K562 (cell line): Measurements from ENCODE around the gene MC2R. TPM values are rescaled to one million over a fixed set of nuclear protein-coding genes. Genes with fewer than 3 reads are reported as not detected.
A peak's percentile ranks its signal among the peaks of the same experiment; 100 is the strongest.

ENCODE experiments used
- ATAC-seq: fragments of 200-7000 bp; cut with Tn5 transposase; 3 replicates; pipeline ENCODE4 v1.9.1; 2020; ENCODE audit warnings: moderate library complexity
- BruUV-seq: library from RNA; stranded (reverse); fragments of 400-500 nt; replicated peaks from 2 replicates; lab custom pipeline; 2021; lab: Mats Ljungman, UMichigan
- CTCF ChIA-PET: fragments of 300-600 bp; formaldehyde crosslinking; extraction: SDS; loops from one replicate; lab custom pipeline; 2021; ENCODE audit warnings: low intra/inter-chr PET ratio; lab: Yijun Ruan, JAX
- POLR2A ChIA-PET: fragments of 300-600, 350-650 bp; sonication (Branson Sonifier 250); formaldehyde crosslinking; extraction: SDS; loops from one replicate; lab custom pipeline; 2021; ENCODE audit warnings: antibody characterized with exemption, inconsistent platforms; lab: Yijun Ruan, JAX
- DNase-seq, 4 experiments: peaks; one replicate each; pipeline versions ENCODE4 v3.0.0 to v3.0.0-alpha.2; 2011 to 2018; ENCODE audit warnings: low spot score in 3 of 4, mixed read lengths in 3 of 4; ENCODE audit errors: extremely low read depth in 1 of 4
- FAIRE-seq: peaks from 2 replicates; lab custom pipeline; 2011; peaks lifted over from hg19 to GRCh38; lab: Jason Lieb, UNC
- H2AFZ ChIP-seq: 2 replicates; pipeline ENCODE4 v1.6.0; 2011; ENCODE audit warnings: low read depth, low read length, control low read depth, inconsistent platforms
- H3K27ac ChIP-seq: fragments of 200-600 bp; 3 replicates; pipeline ENCODE4 v1.8.0; 2011; ENCODE audit warnings: low read depth, mild to moderate bottlenecking, control low read depth, inconsistent platforms, low read length, moderate library complexity, mixed read lengths; ENCODE audit errors: extremely low read depth
- H3K27me3 ChIP-seq, 2 experiments: fragments of 300-600 bp in 1 of 2; 2 replicates in 1 of 2; 3 replicates in 1 of 2; pipeline versions ENCODE4 v1.6.0 to v1.8.0; 2011; ENCODE audit warnings: inconsistent platforms in 2 of 2, low read length in 2 of 2, mild to moderate bottlenecking in 1 of 2, mixed read lengths in 1 of 2, moderate library complexity in 1 of 2; ENCODE audit not compliant: control insufficient read depth in 2 of 2, insufficient read depth in 2 of 2
- H3K36me3 ChIP-seq: fragments of 300-600 bp; 3 replicates; pipeline ENCODE4 v1.8.0; 2011; ENCODE audit warnings: mild to moderate bottlenecking, low read length, inconsistent platforms; ENCODE audit not compliant: control insufficient read depth, insufficient read depth
- H3K4me1 ChIP-seq, 2 experiments: fragments of 200-600 bp in 1 of 2; replicated peaks in 1 of 2; 2 replicates in 1 of 2; 3 replicates in 1 of 2; pipeline versions ENCODE4 v1.5.1 to v1.8.0; 2011; ENCODE audit warnings: inconsistent platforms in 2 of 2, low read length in 2 of 2, mild to moderate bottlenecking in 1 of 2, mixed read lengths in 1 of 2, moderate library complexity in 1 of 2; ENCODE audit not compliant: control insufficient read depth in 2 of 2, insufficient read depth in 2 of 2
- H3K4me2 ChIP-seq: 2 replicates; pipeline ENCODE4 v1.6.1; 2011; ENCODE audit warnings: low read length, control low read depth, inconsistent platforms, mixed read lengths; ENCODE audit not compliant: insufficient read depth
- H3K4me3 ChIP-seq: fragments of 200-600 bp; sonication (generic), shearing (Covaris generic); 2 replicates; pipeline ENCODE4 v1.5.1; 2016; ENCODE audit warnings: control low read depth, inconsistent platforms
- H3K79me2 ChIP-seq: fragments of 200-600 bp; 3 replicates; pipeline ENCODE4 v1.8.0; 2011; ENCODE audit warnings: low read length, inconsistent platforms; ENCODE audit not compliant: control insufficient read depth, insufficient read depth
- H3K9ac ChIP-seq, 2 experiments: 2 replicates each; pipeline versions ENCODE4 v1.6.0 to v1.6.1; 2011; ENCODE audit warnings: low read depth in 2 of 2, low read length in 2 of 2, control low read depth in 1 of 2, inconsistent platforms in 1 of 2, mild to moderate bottlenecking in 1 of 2, mixed read lengths in 1 of 2; ENCODE audit not compliant: insufficient read depth in 1 of 2
- H3K9me1 ChIP-seq: one replicate; pipeline ENCODE4 v1.6.0; 2011; ENCODE audit warnings: inconsistent platforms, mild to moderate bottlenecking, low read length, moderate library complexity; ENCODE audit not compliant: control insufficient read depth, insufficient read depth
- H3K9me3 ChIP-seq: replicated peaks from 2 replicates; pipeline ENCODE4 v1.5.1; 2011; ENCODE audit warnings: low read depth, low read length, inconsistent platforms; ENCODE audit not compliant: control insufficient read depth, insufficient read depth
- H4K20me1 ChIP-seq: replicated peaks from 2 replicates; pipeline ENCODE4 v1.6.1; 2011; ENCODE audit warnings: low read length, inconsistent platforms, mixed read lengths; ENCODE audit not compliant: control insufficient read depth, insufficient read depth
- ATF3 ChIP-seq, 2 experiments: fragments of 450-650 bp in 1 of 2; sonication (generic) in 1 of 2; formaldehyde crosslinking in 1 of 2; IDR thresholded peaks in 1 of 2; conservative IDR thresholded peaks in 1 of 2; 2 replicates each; pipeline versions ENCODE4 v1.6.1 to v1.8.1; 2016 to 2023; ENCODE audit warnings: mild to moderate bottlenecking in 2 of 2, moderate library complexity in 2 of 2, inconsistent platforms in 1 of 2, missing genetic modification reagents in 1 of 2
- ATF6 ChIP-seq: sonication (generic); formaldehyde crosslinking; IDR thresholded peaks from 2 replicates; pipeline ENCODE4 v1.4.0; 2020; ENCODE audit warnings: mild to moderate bottlenecking, missing genetic modification reagents
- ATF7 ChIP-seq: fragments of 450-650 bp; IDR thresholded peaks from 2 replicates; pipeline ENCODE4 v1.7.1; 2014; ENCODE audit warnings: mild to moderate bottlenecking, moderate library complexity
- CBX2 ChIP-seq: fragments of 200-600 bp; sonication (generic); IDR thresholded peaks from one replicate; pipeline ENCODE4 v1.6.1; 2012; ENCODE audit warnings: mild to moderate bottlenecking, low read length, inconsistent platforms; ENCODE audit not compliant: insufficient read depth, poor library complexity, severe bottlenecking
- FOSL1 ChIP-seq: fragments of 200-800 bp; sonication (Bioruptor generic); conservative IDR thresholded peaks from 2 replicates; pipeline ENCODE4 v1.6.1; 2016; ENCODE audit warnings: missing genetic modification characterization, missing compliant biosample characterization
- JUND ChIP-seq, 2 experiments: IDR thresholded peaks; 2 replicates in 1 of 2; 3 replicates in 1 of 2; pipeline ENCODE4 v1.6.1; 2011; ENCODE audit warnings: borderline replicate concordance in 2 of 2, low read depth in 2 of 2, low read length in 2 of 2, improper control_type of control experiment in 1 of 2, missing biosample characterization in 1 of 2, missing genetic modification characterization in 1 of 2, missing genetic modification reagents in 1 of 2
- MXI1 ChIP-seq: IDR thresholded peaks from 2 replicates; pipeline ENCODE4 v1.6.1; 2011; ENCODE audit warnings: low read depth, mild to moderate bottlenecking, improper control_type of control experiment, low read length
- PTRF ChIP-seq: fragments of 450-650 bp; IDR thresholded peaks from 2 replicates; pipeline ENCODE4 v1.6.1; 2016; ENCODE audit warnings: mild to moderate bottlenecking, missing genetic modification characterization, missing compliant biosample characterization
- RHOXF2B ChIP-seq: fragments of 250-450 bp; sonication (Bioruptor Pico); conservative IDR thresholded peaks from 2 replicates; pipeline ENCODE4 v1.5.1; 2021
- SOX6 ChIP-seq: fragments of 450-650 bp; IDR thresholded peaks from 2 replicates; pipeline ENCODE4 v1.6.1; 2014; ENCODE audit warnings: mild to moderate bottlenecking
- SREBF1 ChIP-seq: fragments of 150-350 bp; IDR thresholded peaks from 2 replicates; pipeline ENCODE4 v1.6.1; 2014; ENCODE audit warnings: antibody characterized with exemption, low read depth, low read length, borderline replicate concordance
- SREBF2 ChIP-seq: sonication (generic); formaldehyde crosslinking; IDR thresholded peaks from 2 replicates; pipeline ENCODE4 v1.4.0; 2020; ENCODE audit warnings: mild to moderate bottlenecking, missing genetic modification reagents
- TAF15 ChIP-seq: fragments of 200-400 bp; formaldehyde crosslinking; IDR thresholded peaks from 2 replicates; pipeline ENCODE4 v1.6.1; 2017; ENCODE audit warnings: mild to moderate bottlenecking, low read depth, low read length, moderate library complexity
- TSC22D4 ChIP-seq: fragments of 450-650 bp; IDR thresholded peaks from 2 replicates; pipeline ENCODE4 v1.6.1; 2016; ENCODE audit warnings: missing genetic modification characterization, missing biosample characterization, control low read depth
- XRCC5 ChIP-seq: fragments of 200-400 bp; formaldehyde crosslinking; IDR thresholded peaks from 2 replicates; pipeline ENCODE4 v1.6.1; 2017; ENCODE audit warnings: low read depth, mild to moderate bottlenecking, low read length
- ZNF12 ChIP-seq: sonication (generic); formaldehyde crosslinking; IDR thresholded peaks from 2 replicates; pipeline ENCODE4 v1.4.0; 2020; ENCODE audit warnings: mild to moderate bottlenecking, missing genetic modification reagents
- WGBS: fragments of 100-300 bp; shearing (Covaris generic); methylation state at CpG from one replicate; pipeline ENCODE4 v1.1.6; 2016; ENCODE audit warnings: low coverage, mixed read lengths; ENCODE audit not compliant: insufficient coverage; ENCODE audit errors: missing lambda C conversion rate; 5-methylcytosine and 5-hydroxymethylcytosine counted together
- in situ Hi-C: fragments of 300-500 bp; cut with MboI; formaldehyde crosslinking; loops from 4 replicates; pipeline ENCODE4 v1.15.0; 2018; ENCODE audit warnings: inconsistent platforms, mixed read lengths
- intact Hi-C: fragments of 100-400 bp; cut with micrococcal nuclease; formaldehyde crosslinking; loops from 2 replicates; pipeline ENCODE4 v1.14.2; 2022
- polyA plus RNA-seq, 8 experiments: library from polyadenylated mRNA; depleted of rRNA in 4 of 8; stranded (reverse) in 5 of 8; unstranded in 3 of 8; fragments of >200 nt; fragmentation: Nextera tagmentation in 2 of 8; fragmentation: Illumina TruSeq in 1 of 8; extraction: Ambion mirVana in 2 of 8; extraction: Trizol in 1 of 8; gene quantifications; 2 replicates each; pipeline versions ENCODE4 v1.2.1 to v1.2.3, GENCODE V29; 2011 to 2014; ENCODE audit warnings: inconsistent platforms in 1 of 8, missing spikeins in 1 of 8
- total RNA-seq, 7 experiments: library from RNA; depleted of rRNA in 6 of 7; stranded (reverse); fragments of >200 nt in 6 of 7; fragmentation: Illumina TruSeq in 2 of 7; extraction: Trizol in 2 of 7; gene quantifications; 2 replicates each; pipeline versions ENCODE4 v1.2.1 to v1.2.3, GENCODE V29; 2011 to 2021; ENCODE audit warnings: low replicate concordance in 1 of 7

MC2R gene
- total and polyA plus RNA-seq, 9 of the 15 experiments (the other 6 are each of a cell fraction or from before 2014, with no cell fraction given): not detected

- TF ChIP-seq ATF6: no peak
- TF ChIP-seq TAF15: no peak
- no peak for TF ChIP-seq SOX6
- no peak for TF ChIP-seq XRCC5
- TF ChIP-seq SREBF1: no peak
- TF ChIP-seq MXI1: no peak
- TF ChIP-seq RHOXF2B (CRISPR knock-in tag): no peak
- TF ChIP-seq ATF7: no peak
- TF ChIP-seq SREBF2: no peak
- no peak for TF ChIP-seq CBX2
Measured at GRCh38 chr18:13888191-13888716, 27.1 kb downstream of the MC2R start (continued).

GRCh38 chr18:13885009-13885408 is 30.3 kb downstream of the MC2R start:
- Histone ChIP-seq H3K9me1 (no peaks in the 10 kb centered on the region), H3K36me3 (no peaks in the 10 kb centered on the region), H3K9me3 (no peaks in the 10 kb centered on the region), H3K4me2 (no peak overlapping the region), H3K27ac (no peak overlapping the region), H3K9ac (no peak overlapping the region), H3K79me2 (no peaks in the 10 kb centered on the region), H3K27me3 (no peaks in the 10 kb centered on the region), H4K20me1 (no peaks in the 10 kb centered on the region), H3K4me3 (no peak overlapping the region), H2AFZ (no peak overlapping the region), H3K4me1 (no peaks in the 10 kb centered on the region)
- in situ Hi-C loops: no loop called here
- ChIA-PET CTCF (no interaction called here), POLR2A (no interaction called here)
- ATAC-seq (no peak), DNase-seq (peak in 1 of 4 experiments; percentile 6), FAIRE-seq (no peak)
- 4% methylated on average over 7 of the region's 14 CpGs for WGBS
- intact Hi-C loops: no loop called here
- no TSS peak for BruUV-seq
- TF ChIP-seq ATF3 (IDR thresholded peaks at IDR 0.05): peak; percentile 79
- no peak for TF ChIP-seq ATF3 (CRISPR knock-in tag; conservative IDR thresholded peaks at IDR 0.05)
- TF ChIP-seq JUND (IDR thresholded peaks at IDR 0.05; ENCODE audit: borderline replicate concordance, low read depth, low read length): peak; percentile 23; the same call in 1 of the 2 replicates
- no peak for TF ChIP-seq JUND (tag; IDR thresholded peaks at IDR 0.05; ENCODE audit: borderline replicate concordance, low read depth, low read length)
- no peak for TF ChIP-seq ZNF12 (CRISPR knock-in tag)
- TF ChIP-seq PTRF (tag): no peak
- peak; percentile 73; the same call in 1 of the 2 replicates for TF ChIP-seq ATF7
- no peak for TF ChIP-seq TSC22D4 (tag)
- TF ChIP-seq FOSL1 (tag): no peak
